Astrocyte (in vitro differentiated cells and primary cell): Measurements from ENCODE around the gene CILP. TPM values are rescaled to one million over a fixed set of nuclear protein-coding genes. Genes with fewer than 3 reads are reported as not detected.

Experiments used
- DNase-seq: peaks from one replicate; pipeline ENCODE4 v3.0.0-alpha.2; 2010; ENCODE audit warnings: low read depth
- FAIRE-seq: peaks from 2 replicates; lab custom pipeline; 2011; peaks lifted over from hg19 to GRCh38; lab: Jason Lieb, UNC
- H2AFZ ChIP-seq: 2 replicates; pipeline ENCODE4 v1.6.0; 2012; ENCODE audit warnings: low read depth, low read length, inconsistent platforms
- H3K27ac ChIP-seq: 2 replicates; pipeline ENCODE4 v1.5.1; 2011; ENCODE audit warnings: low read depth, low read length, inconsistent platforms
- H3K27me3 ChIP-seq: 2 replicates; pipeline ENCODE4 v1.6.0; 2011; ENCODE audit warnings: low read length, inconsistent platforms; ENCODE audit not compliant: insufficient read depth
- H3K36me3 ChIP-seq: 2 replicates; pipeline ENCODE4 v1.5.1; 2011; ENCODE audit warnings: low read length, inconsistent platforms; ENCODE audit not compliant: insufficient read depth
- H3K4me1 ChIP-seq: 2 replicates; pipeline ENCODE4 v1.5.1; 2011; ENCODE audit warnings: low read length, inconsistent platforms; ENCODE audit not compliant: insufficient read depth
- H3K4me2 ChIP-seq: 2 replicates; pipeline ENCODE4 v1.6.0; 2012; ENCODE audit warnings: low read length, inconsistent platforms
- H3K4me3 ChIP-seq: 2 replicates; pipeline ENCODE4 v1.5.1; 2011; ENCODE audit warnings: low read depth, mild to moderate bottlenecking, low read length, inconsistent platforms; ENCODE audit not compliant: insufficient read depth
- H3K79me2 ChIP-seq: 2 replicates; pipeline ENCODE4 v1.6.0; 2012; ENCODE audit warnings: mild to moderate bottlenecking, low read length, inconsistent platforms; ENCODE audit not compliant: insufficient read depth
- H3K9ac ChIP-seq: 2 replicates; pipeline ENCODE4 v1.6.0; 2012; ENCODE audit warnings: mild to moderate bottlenecking, low read length, inconsistent platforms
- H3K9me3 ChIP-seq: 2 replicates; pipeline ENCODE4 v1.5.1; 2012; ENCODE audit warnings: low read depth, mild to moderate bottlenecking, low read length, inconsistent platforms; ENCODE audit not compliant: insufficient read depth
- H4K20me1 ChIP-seq: 2 replicates; pipeline ENCODE4 v1.6.0; 2012; ENCODE audit warnings: low read length, inconsistent platforms; ENCODE audit not compliant: insufficient read depth
- H3K27ac Mint-ChIP-seq: one replicate; pipeline ENCODE4 v1.8.0; 2021; ENCODE audit warnings: mild to moderate bottlenecking, mixed read lengths; ENCODE audit not compliant: unreplicated experiment
- H3K27me3 Mint-ChIP-seq: one replicate; pipeline ENCODE4 v1.8.0; 2021; ENCODE audit warnings: low read depth, mixed read lengths; ENCODE audit not compliant: unreplicated experiment
- H3K36me3 Mint-ChIP-seq: one replicate; pipeline ENCODE4 v1.8.0; 2021; ENCODE audit warnings: low read depth, mixed read lengths; ENCODE audit not compliant: unreplicated experiment
- H3K4me1 Mint-ChIP-seq: one replicate; pipeline ENCODE4 v1.8.0; 2021; ENCODE audit warnings: low read depth, mixed read lengths; ENCODE audit not compliant: unreplicated experiment
- H3K4me3 Mint-ChIP-seq: one replicate; pipeline ENCODE4 v1.8.0; 2021; ENCODE audit warnings: mild to moderate bottlenecking, moderate library complexity, mixed read lengths; ENCODE audit not compliant: unreplicated experiment
- H3K9me3 Mint-ChIP-seq: one replicate; pipeline ENCODE4 v1.8.0; 2021; ENCODE audit warnings: mild to moderate bottlenecking, mixed read lengths; ENCODE audit not compliant: unreplicated experiment
- CTCF ChIP-seq: IDR thresholded peaks from 2 replicates; pipeline ENCODE4 v1.5.1; 2011; ENCODE audit warnings: low read depth, mild to moderate bottlenecking, inconsistent platforms, low read length, moderate library complexity; ENCODE audit not compliant: insufficient read depth
- EZH2 ChIP-seq: IDR thresholded peaks from 2 replicates; pipeline ENCODE4 v1.6.1; 2012; ENCODE audit warnings: mild to moderate bottlenecking, low read length, inconsistent platforms; ENCODE audit not compliant: insufficient read depth
- total RNA-seq: library from RNA; stranded (reverse); gene quantifications from 2 replicates; pipeline ENCODE4 v1.2.1, GENCODE V29; 2021

Gene CILP
- total RNA-seq, 1 donor from 2014 or later: 1.1 TPM

GRCh38 chr15:65163041-65163440 lies 48.2 kb downstream of the CILP start:
- no peak for FAIRE-seq
- Histone ChIP-seq H3K4me3 (no peak overlapping the region), H3K4me1 (no peaks in the 10 kb centered on the region)

GRCh38 chr15:65156692-65157091 lies 54.6 kb downstream of the CILP start:
- Histone ChIP-seq H3K79me2 (peaks cover under 1% of the 10 kb centered on the region), H3K27ac (no peak overlapping the region), H3K4me3 (no peak overlapping the region), H4K20me1 (peaks cover 4% of the 10 kb centered on the region), H3K36me3 (peaks cover 45% of the 10 kb centered on the region), H3K4me2 (no peak overlapping the region), H3K9me3 (no peaks in the 10 kb centered on the region), H3K4me1 (no peaks in the 10 kb centered on the region), H3K27me3 (no peaks in the 10 kb centered on the region), H3K9ac (no peak overlapping the region), H2AFZ (no peak overlapping the region)
- peaks cover 6% of the 10 kb centered on the region for H3K36me3 Mint-ChIP-seq
- H3K27ac Mint-ChIP-seq: no peak overlapping the region
- no peaks in the 10 kb centered on the region for H3K9me3 Mint-ChIP-seq
- no peak for TF ChIP-seq CTCF
- TF ChIP-seq EZH2: no peak
- H3K4me1 Mint-ChIP-seq: no peaks in the 10 kb centered on the region
- no peak overlapping the region for H3K4me3 Mint-ChIP-seq
- H3K27me3 Mint-ChIP-seq: no peaks in the 10 kb centered on the region
- FAIRE-seq: no peak
- DNase-seq: no peak

More at GRCh38 chr15:65163041-65163440, 48.2 kb downstream of the CILP start:
- H3K4me1 Mint-ChIP-seq: peaks cover 4% of the 10 kb centered on the region
- no peaks in the 10 kb centered on the region for H3K27me3 ChIP-seq
- no peak overlapping the region for H3K4me2 ChIP-seq
- H3K9me3 Mint-ChIP-seq: no peaks in the 10 kb centered on the region
- H3K27ac ChIP-seq: no peak overlapping the region
- H3K27ac Mint-ChIP-seq: no peak overlapping the region
- no peaks in the 10 kb centered on the region for H3K9me3 ChIP-seq
- H4K20me1 ChIP-seq: peaks cover 16% of the 10 kb centered on the region
- no peak for DNase-seq
- H3K27me3 Mint-ChIP-seq: no peaks in the 10 kb centered on the region
- no peak overlapping the region for H3K4me3 Mint-ChIP-seq
- H3K36me3 ChIP-seq: peaks cover 24% of the 10 kb centered on the region
- no peak for TF ChIP-seq EZH2
- no peak for TF ChIP-seq CTCF
- no peak overlapping the region for H3K9ac ChIP-seq
- H3K79me2 ChIP-seq: peaks cover 15% of the 10 kb centered on the region
- no peaks in the 10 kb centered on the region for H3K36me3 Mint-ChIP-seq
- no peak overlapping the region for H2AFZ ChIP-seq

- no peak for DNase-seq
- H3K27me3 Mint-ChIP-seq: no peaks in the 10 kb centered on the region
- no peaks in the 10 kb centered on the region for H4K20me1 ChIP-seq
- H3K36me3 ChIP-seq: peaks cover 47% of the 10 kb centered on the region
- no peak for FAIRE-seq
- no peak overlapping the region for H2AFZ ChIP-seq
- H3K9me3 Mint-ChIP-seq: no peaks in the 10 kb centered on the region
- no peak overlapping the region for H3K4me3 ChIP-seq
- no peaks in the 10 kb centered on the region for H3K9me3 ChIP-seq
- no peaks in the 10 kb centered on the region for H3K79me2 ChIP-seq
- TF ChIP-seq EZH2 (no peak), CTCF (no peak)
- no peak overlapping the region for H3K9ac ChIP-seq
- peaks cover 6% of the 10 kb centered on the region for H3K36me3 Mint-ChIP-seq
- no peak overlapping the region for H3K27ac ChIP-seq
- no peaks in the 10 kb centered on the region for H3K27me3 ChIP-seq
- H3K4me3 Mint-ChIP-seq: no peak overlapping the region
- no peak overlapping the region for H3K27ac Mint-ChIP-seq
- no peaks in the 10 kb centered on the region for H3K4me1 Mint-ChIP-seq
- H3K4me2 ChIP-seq: no peak overlapping the region
- H3K4me1 ChIP-seq: no peaks in the 10 kb centered on the region
Observed at GRCh38 chr15:65154720-65155119, 56.6 kb downstream of the CILP start.
